Vagina (tissue), 2 donors: ENCODE data around the gene TGFA. TPM values are rescaled to one million over a fixed set of nuclear protein-coding genes. Genes with fewer than 3 reads are reported as not detected.

ENCODE experiments used
- DNase-seq, 2 donors: peaks; one replicate each; pipeline ENCODE4 v3.0.0-alpha.2; 2017; ENCODE audit errors: extremely low spot score in 2 of 2
- H3K27ac ChIP-seq: fragments of 200-600 bp; sonication (generic); one replicate; pipeline ENCODE4 v1.5.1; 2019
- H3K27me3 ChIP-seq: fragments of 200-600 bp; sonication (generic); one replicate; pipeline ENCODE4 v1.5.1; 2019
- H3K36me3 ChIP-seq, 2 donors: fragments of 200-600 bp; sonication (generic); one replicate each; pipeline ENCODE4 v1.5.1; 2017 to 2019
- H3K4me1 ChIP-seq: fragments of 200-600 bp; sonication (generic); one replicate; pipeline ENCODE4 v1.5.1; 2019
- H3K4me3 ChIP-seq, 2 donors: fragments of 200-600 bp; sonication (generic); 1 replicate in 1 of 2; 2 replicates in 1 of 2; pipeline ENCODE4 v1.5.1; 2016 to 2019
- H3K9me3 ChIP-seq: fragments of 200-600 bp; sonication (generic); one replicate; pipeline ENCODE4 v1.5.1; 2019
- CTCF ChIP-seq, 3 experiments: fragments of 450-650 bp in 2 of 3; fragments of 200-600 bp in 1 of 3; sonication (generic) in 1 of 3; IDR thresholded peaks; one replicate each; pipeline ENCODE4 v1.5.1; 2017 to 2019; ENCODE audit warnings: antibody characterized with exemption in 3 of 3, mild to moderate bottlenecking in 2 of 3, moderate library complexity in 2 of 3
- POLR2A ChIP-seq, 2 donors: fragments of 450-650 bp; IDR thresholded peaks; one replicate each; pipeline ENCODE4 v1.6.1; 2017; ENCODE audit warnings: antibody characterized with exemption in 2 of 2, mild to moderate bottlenecking in 2 of 2, moderate library complexity in 2 of 2
- POLR2AphosphoS5 ChIP-seq, 2 donors: sonication (generic); formaldehyde crosslinking; IDR thresholded peaks; one replicate each; pipeline ENCODE4 v1.9.0; 2017; ENCODE audit warnings: antibody characterized with exemption in 2 of 2, mild to moderate bottlenecking in 2 of 2, low read depth in 1 of 2; ENCODE audit not compliant: insufficient read depth in 1 of 2
- intact Hi-C: fragments of 100-400 bp; cut with DNase I; formaldehyde crosslinking; loops from one replicate; pipeline ENCODE4 v1.15.1; 2023
- total RNA-seq: library from RNA; depleted of rRNA; stranded (reverse); fragments of >200 nt; gene quantifications from one replicate; pipeline ENCODE4 v1.2.3, GENCODE V29; 2016

TGFA gene
- total RNA-seq, 1 donor from 2014 or later = 27.7 TPM

GRCh38 chr2:70560442-70560841 is 6.8 kb upstream of the TGFA start:
- H3K4me3 ChIP-seq = no peak overlapping the region
- H3K9me3 ChIP-seq = no peaks in the 10 kb centered on the region
- no peaks in the 10 kb centered on the region for H3K4me1 ChIP-seq
- no peak overlapping the region for H3K27ac ChIP-seq
- no peaks in the 10 kb centered on the region for H3K36me3 ChIP-seq
- intact Hi-C loops = no loop called here
- TF ChIP-seq CTCF (IDR thresholded peaks at IDR 0.05) = no peak
- no peak for TF ChIP-seq POLR2A (IDR thresholded peaks at IDR 0.05)
- TF ChIP-seq POLR2AphosphoS5 (IDR thresholded peaks at IDR 0.05; ENCODE audit: insufficient read depth in 1 of 2, low read depth in 1 of 2) = no peak
- H3K27me3 ChIP-seq = no peaks in the 10 kb centered on the region
- DNase-seq = no peak

- intact Hi-C loops = no loop called here
- Histone ChIP-seq H3K4me3 (no peak overlapping the region), H3K27ac (no peak overlapping the region), H3K4me1 (no peaks in the 10 kb centered on the region), H3K27me3 (no peaks in the 10 kb centered on the region), H3K9me3 (no peaks in the 10 kb centered on the region), H3K36me3 (no peaks in the 10 kb centered on the region)
- TF ChIP-seq POLR2AphosphoS5 (IDR thresholded peaks at IDR 0.05; ENCODE audit: insufficient read depth in 1 of 2, low read depth in 1 of 2) = no peak
- TF ChIP-seq POLR2A (IDR thresholded peaks at IDR 0.05) = no peak
- no peak for TF ChIP-seq CTCF (IDR thresholded peaks at IDR 0.05)
- no peak for DNase-seq
Measured at GRCh38 chr2:70560040-70560439, 6.4 kb upstream of the TGFA start.

- H3K27ac ChIP-seq = no peak overlapping the region
- peaks cover 12% of the 10 kb centered on the region for H3K4me1 ChIP-seq
- H3K27me3 ChIP-seq = no peaks in the 10 kb centered on the region
- no peaks in the 10 kb centered on the region for H3K36me3 ChIP-seq
- H3K4me3 ChIP-seq = no peak overlapping the region
- H3K9me3 ChIP-seq = no peaks in the 10 kb centered on the region
- intact Hi-C loops = no loop called here
- TF ChIP-seq POLR2AphosphoS5 (IDR thresholded peaks at IDR 0.05; ENCODE audit: insufficient read depth in 1 of 2, low read depth in 1 of 2) (no peak), POLR2A (IDR thresholded peaks at IDR 0.05) (no peak), CTCF (IDR thresholded peaks at IDR 0.05) (no peak)
- DNase-seq = no peak
Measured at GRCh38 chr2:70558195-70558808, 4.7 kb upstream of the TGFA start.

- intact Hi-C loops = no loop called here
- H3K27me3 ChIP-seq = no peaks in the 10 kb centered on the region
Measured at GRCh38 chr2:70557171-70557838, 3.7 kb upstream of the TGFA start.

More at GRCh38 chr2:70557171-70557838, 3.7 kb upstream of the TGFA start:
- H3K36me3 ChIP-seq = no peaks in the 10 kb centered on the region
- TF ChIP-seq CTCF (IDR thresholded peaks at IDR 0.05) (no peak), POLR2A (IDR thresholded peaks at IDR 0.05) (no peak), POLR2AphosphoS5 (IDR thresholded peaks at IDR 0.05; ENCODE audit: insufficient read depth in 1 of 2, low read depth in 1 of 2) (no peak)
- peaks cover 22% of the 10 kb centered on the region for H3K4me1 ChIP-seq
- no peak overlapping the region for H3K27ac ChIP-seq
- no peak overlapping the region for H3K4me3 ChIP-seq
- DNase-seq = no peak
- no peaks in the 10 kb centered on the region for H3K9me3 ChIP-seq
